HCT116 (cell line): ENCODE measurements around the gene RASSF7. TPM values are rescaled to one million over a fixed set of nuclear protein-coding genes. Genes with fewer than 3 reads are reported as not detected.

Experiments
- ATAC-seq: fragments of 200-7000 bp; cut with Tn5 transposase; 2 replicates; pipeline ENCODE4 v1.9.1; 2020; ENCODE audit warnings: mild to moderate bottlenecking, moderate library complexity
- BruUV-seq: library from RNA; stranded (reverse); fragments of 400-500 nt; replicated peaks from 2 replicates; lab custom pipeline; 2021; lab: Mats Ljungman, UMichigan
- CTCF ChIA-PET: fragments of 300-600 bp; sonication (Branson Sonifier 250); formaldehyde crosslinking; loops from one replicate; lab custom pipeline; 2021; ENCODE audit warnings: antibody characterized with exemption; lab: Charles Lee
- POLR2A ChIA-PET: fragments of 300-600, 350-600 bp; sonication (Branson Sonifier 250); formaldehyde crosslinking; loops from one replicate; lab custom pipeline; 2021; ENCODE audit warnings: antibody characterized with exemption; lab: Charles Lee
- RAD21 ChIA-PET, 2 experiments: fragments of 300-600 bp; sonication (Branson Sonifier 250); formaldehyde crosslinking; loops; one replicate each; lab custom pipeline; 2023; ENCODE audit warnings: low total read pairs in 2 of 2; ENCODE audit not compliant: uncharacterized antibody in 2 of 2, unreplicated experiment in 2 of 2, low non-redundant PET in 1 of 2; lab: Charles Lee
- DNase-seq: peaks from one replicate; pipeline ENCODE4 v3.0.0-alpha.2; 2010; ENCODE audit warnings: low read depth, low spot score
- H2AFZ ChIP-seq: fragments of 200-600 bp; shearing (Covaris generic), sonication (generic); 2 replicates; pipeline ENCODE4 v1.6.1; 2017; ENCODE audit warnings: low read depth, mixed run types, mixed read lengths, antibody characterized with exemption, low read length; ENCODE audit not compliant: poor library complexity, severe bottlenecking
- H3K27ac ChIP-seq: 2 replicates; pipeline ENCODE4 v1.5.1; 2012; ENCODE audit warnings: low read depth, low read length
- H3K27me3 ChIP-seq: fragments of 200-600 bp; sonication (generic); 2 replicates; pipeline ENCODE4 v1.6.1; 2016; ENCODE audit warnings: mixed run types, low read length, mixed read lengths; ENCODE audit not compliant: insufficient read depth
- H3K36me3 ChIP-seq, 2 experiments: fragments of 200-500 bp in 1 of 2; fragments of 200-600 bp in 1 of 2; sonication (Bioruptor generic) in 1 of 2; sonication (generic) in 1 of 2; 2 replicates each; pipeline versions ENCODE4 v1.5.1 to v1.6.1; 2014 to 2016; ENCODE audit warnings: low read length in 2 of 2, inconsistent platforms in 1 of 2, mixed read lengths in 1 of 2, mixed run types in 1 of 2; ENCODE audit not compliant: insufficient read depth in 2 of 2, control insufficient read depth in 1 of 2
- H3K4me1 ChIP-seq, 2 experiments: fragments of 200-600 bp in 1 of 2; sonication (generic) in 1 of 2; 2 replicates each; pipeline versions ENCODE4 v1.5.1 to v1.6.1; 2012 to 2017; ENCODE audit warnings: low read length in 2 of 2, inconsistent platforms in 1 of 2, mild to moderate bottlenecking in 1 of 2, mixed read lengths in 1 of 2, mixed run types in 1 of 2, moderate library complexity in 1 of 2; ENCODE audit not compliant: insufficient read depth in 2 of 2, control insufficient read depth in 1 of 2
- H3K4me2 ChIP-seq: fragments of 200-600 bp; sonication (generic); 2 replicates; pipeline ENCODE4 v1.6.1; 2017; ENCODE audit warnings: mixed run types, low read length, mixed read lengths
- H3K4me3 ChIP-seq, 2 experiments: fragments of 200-600 bp in 1 of 2; sonication (generic) in 1 of 2; replicated peaks in 1 of 2; 2 replicates each; pipeline ENCODE4 v1.5.1; 2011 to 2016; ENCODE audit warnings: low read length in 2 of 2, control low read depth in 1 of 2, low read depth in 1 of 2, mild to moderate bottlenecking in 1 of 2, mixed read lengths in 1 of 2, mixed run types in 1 of 2
- H3K79me2 ChIP-seq: fragments of 200-600 bp; sonication (generic); 2 replicates; pipeline ENCODE4 v1.6.1; 2017; ENCODE audit warnings: mild to moderate bottlenecking, mixed run types, low read length, moderate library complexity, mixed read lengths; ENCODE audit not compliant: insufficient read depth
- H3K9ac ChIP-seq: fragments of 200-600 bp; sonication (generic); 2 replicates; pipeline ENCODE4 v1.6.1; 2016; ENCODE audit warnings: low read length, mixed read lengths
- H3K9me2 ChIP-seq: fragments of 200-600 bp; sonication (generic), shearing (Covaris generic); 2 replicates; pipeline ENCODE4 v1.6.1; 2017; ENCODE audit warnings: mixed run types, mild to moderate bottlenecking, moderate library complexity; ENCODE audit not compliant: insufficient read depth
- H3K9me3 ChIP-seq, 2 experiments: fragments of 200-500 bp in 1 of 2; fragments of 200-600 bp in 1 of 2; sonication (Bioruptor generic) in 1 of 2; sonication (generic) in 1 of 2; 2 replicates each; pipeline ENCODE4 v1.6.1; 2014 to 2017; ENCODE audit warnings: low read length in 2 of 2, mixed read lengths in 2 of 2, inconsistent platforms in 1 of 2, low read depth in 1 of 2, mild to moderate bottlenecking in 1 of 2, mixed run types in 1 of 2, moderate library complexity in 1 of 2; ENCODE audit not compliant: control insufficient read depth in 1 of 2, insufficient read depth in 1 of 2
- H4K20me1 ChIP-seq: fragments of 200-600 bp; sonication (generic), shearing (Covaris generic); 2 replicates; pipeline ENCODE4 v1.6.1; 2017; ENCODE audit warnings: mixed run types, mild to moderate bottlenecking, moderate library complexity; ENCODE audit not compliant: insufficient read depth
- ATF3 ChIP-seq: IDR thresholded peaks from 2 replicates; pipeline ENCODE4 v1.6.1; 2012
- CEBPB ChIP-seq: IDR thresholded peaks from 2 replicates; pipeline ENCODE4 v1.6.1; 2012; ENCODE audit warnings: low read depth
- EGR1 ChIP-seq: IDR thresholded peaks from 2 replicates; pipeline ENCODE4 v1.6.1; 2012; ENCODE audit warnings: low read depth
- EZH2 ChIP-seq: fragments of 200-600 bp; sonication (generic); IDR thresholded peaks from 2 replicates; pipeline ENCODE4 v1.6.1; 2017; ENCODE audit warnings: antibody characterized with exemption, mixed run types
- RAD21 ChIP-seq: IDR thresholded peaks from 2 replicates; pipeline ENCODE4 v1.6.1; 2012; ENCODE audit warnings: low read depth, mild to moderate bottlenecking
- SIN3A ChIP-seq: IDR thresholded peaks from 2 replicates; pipeline ENCODE4 v1.6.1; 2012; ENCODE audit warnings: low read depth
- SP1 ChIP-seq: IDR thresholded peaks from 2 replicates; pipeline ENCODE4 v1.6.1; 2012; ENCODE audit warnings: low read depth
- TCF7L2 ChIP-seq: IDR thresholded peaks from 2 replicates; pipeline ENCODE4 v1.7.0; 2011; ENCODE audit warnings: borderline replicate concordance, inconsistent platforms; ENCODE audit not compliant: insufficient read depth, insufficient read length; ENCODE audit errors: extremely low read depth
- ZFX ChIP-seq: fragments of 450-650 bp; IDR thresholded peaks from 2 replicates; pipeline ENCODE4 v1.6.1; 2017
- ZNF274 ChIP-seq: fragments of 200-500 bp; sonication (Bioruptor generic); IDR thresholded peaks from 2 replicates; pipeline ENCODE4 v1.6.1; 2014; ENCODE audit warnings: mild to moderate bottlenecking, low read depth, low read length, inconsistent platforms
- intact Hi-C: fragments of 100-400 bp; cut with micrococcal nuclease; formaldehyde crosslinking; loops from 2 replicates; pipeline ENCODE4 v1.10.0; 2022
- total RNA-seq: library from RNA; stranded (reverse); gene quantifications from one replicate; pipeline ENCODE4 v1.2.1, GENCODE V29; 2021; ENCODE audit not compliant: unreplicated experiment

RASSF7 gene
- total RNA-seq, 1 experiment from 2014 or later, result 35.9 TPM

- no peaks in the 10 kb centered on the region; the same call in 1 of the 2 replicates for H4K20me1 ChIP-seq
- CTCF ChIA-PET, result no interaction called here
- H3K27me3 ChIP-seq, result no peaks in the 10 kb centered on the region
- DNase-seq (no peak), ATAC-seq (no peak)
- RAD21 ChIA-PET, result no interaction called here
- H3K4me3 ChIP-seq, result peak overlapping the region; percentile 97 to 99
- no peak overlapping the region for H2AFZ ChIP-seq
- POLR2A ChIA-PET, result no interaction called here
- H3K4me1 ChIP-seq, result peaks cover 12 to 32% of the 10 kb centered on the region in 2 experiments
- H3K79me2 ChIP-seq, result peaks cover 56% of the 10 kb centered on the region
- BruUV-seq, result no TSS peak
- no peaks in the 10 kb centered on the region for H3K9me3 ChIP-seq
- H3K27ac ChIP-seq, result peak overlapping the region; percentile 84
- H3K4me2 ChIP-seq, result peak overlapping the region; percentile 94
- intact Hi-C loops, result loop anchor here (2.0 kb wide), 1 partner anchor 36 kb away; no protein-coding TSS in a partner anchor
- no peaks in the 10 kb centered on the region for H3K9me2 ChIP-seq
- H3K36me3 ChIP-seq, result peaks cover 7 to 13% of the 10 kb centered on the region in 2 experiments; a peak in 3 of 4 replicates
- TF ChIP-seq RAD21 (no peak), ZFX (peak; percentile 97; the same call in 1 of the 2 replicates)
- TF ChIP-seq, all 23 proteins: peak for 1
- H3K9ac ChIP-seq, result peak overlapping the region; percentile 98
These were observed 16.2 kb downstream of the RASSF7 start for GRCh38 chr11:576811-577610.

- BruUV-seq, result TSS peak; percentile 60
- Histone ChIP-seq H3K9me3 (no peaks in the 10 kb centered on the region), H3K9ac (peak overlapping the region; percentile 98), H2AFZ (no peak overlapping the region), H3K4me1 (peaks cover 12 to 32% of the 10 kb centered on the region in 2 experiments), H3K4me3 (peak overlapping the region; percentile 97 to 99), H4K20me1 (no peaks in the 10 kb centered on the region; the same call in 1 of the 2 replicates), H3K36me3 (peaks cover 7 to 16% of the 10 kb centered on the region in 2 experiments; a peak in 3 of 4 replicates), H3K9me2 (no peaks in the 10 kb centered on the region), H3K27me3 (no peaks in the 10 kb centered on the region), H3K4me2 (peak overlapping the region; percentile 94), H3K79me2 (peaks cover 60% of the 10 kb centered on the region), H3K27ac (peak overlapping the region; percentile 35; the same call in 1 of the 2 replicates)
- intact Hi-C loops, result loop anchor here (2.0 kb wide), 1 partner anchor 35 kb away; no protein-coding TSS in a partner anchor
- no peak for ATAC-seq
- no peak for DNase-seq
- RAD21 ChIA-PET, result no interaction called here
- TF ChIP-seq ZNF274 (no peak), EGR1 (no peak), SP1 (no peak), ATF3 (no peak), TCF7L2 (no peak), SIN3A (no peak), CEBPB (no peak), EZH2 (no peak)
- POLR2A ChIA-PET, result no interaction called here
- CTCF ChIA-PET, result no interaction called here
These were observed 16.8 kb downstream of the RASSF7 start for GRCh38 chr11:577611-577894.
